Right atrium auricular region (tissue), 2 donors: ENCODE data around the gene TBATA. TPM values are rescaled to one million over a fixed set of nuclear protein-coding genes. Genes with fewer than 3 reads are reported as not detected.
A peak's percentile ranks its signal among the peaks of the same experiment; 100 is the strongest.

Experiments used
- DNase-seq: peaks from one replicate; pipeline ENCODE4 v3.0.0-alpha.2; 2019; ENCODE audit warnings: low spot score
- H3K27ac ChIP-seq, 2 donors: fragments of 200-600 bp; sonication (generic); 1 replicate in 1 of 2; 2 replicates in 1 of 2; pipeline ENCODE4 v1.5.1; 2016 to 2019
- H3K27me3 ChIP-seq, 2 donors: fragments of 200-600 bp; sonication (generic); one replicate each; pipeline versions ENCODE4 v1.5.1 to v1.6.0; 2017 to 2019
- H3K36me3 ChIP-seq: fragments of 200-600 bp; sonication (generic); one replicate; pipeline ENCODE4 v1.5.1; 2016
- H3K4me1 ChIP-seq, 2 donors: fragments of 200-600 bp; sonication (generic); one replicate each; pipeline versions ENCODE4 v1.5.1 to v1.6.0; 2017 to 2019
- H3K4me3 ChIP-seq, 2 donors: fragments of 200-600 bp; sonication (generic); 1 replicate in 1 of 2; 2 replicates in 1 of 2; pipeline ENCODE4 v1.5.1; 2017 to 2019; ENCODE audit warnings: mild to moderate bottlenecking in 1 of 2, moderate library complexity in 1 of 2
- H3K9me3 ChIP-seq, 2 donors: fragments of 200-600 bp; sonication (generic); one replicate each; pipeline ENCODE4 v1.5.1; 2019
- CTCF ChIP-seq, 2 donors: fragments of 200-600 bp; sonication (generic); IDR thresholded peaks; one replicate each; pipeline ENCODE4 v1.5.1; 2019; ENCODE audit warnings: antibody characterized with exemption in 2 of 2
- total RNA-seq, 2 donors: library from RNA; depleted of rRNA; stranded (reverse); fragments of >200 nt; gene quantifications; one replicate each; pipeline ENCODE4 v1.1.0, GENCODE V29; 2016

Gene TBATA
- total RNA-seq, 2 donors from 2014 or later = not detected

GRCh38 chr10:70822076-70822820, 37.1 kb upstream of the TBATA start:
- Histone ChIP-seq H3K4me3 (no peak overlapping the region), H3K4me1 (no peaks in the 10 kb centered on the region), H3K27me3 (no peaks in the 10 kb centered on the region), H3K9me3 (no peaks in the 10 kb centered on the region), H3K36me3 (peaks cover 19% of the 10 kb centered on the region), H3K27ac (no peak overlapping the region)
- no peak for TF ChIP-seq CTCF (IDR thresholded peaks at IDR 0.05)
- no peak for DNase-seq

- peaks cover 17% of the 10 kb centered on the region for H3K36me3 ChIP-seq
Observed at GRCh38 chr10:70820976-70821750, 36.0 kb upstream of the TBATA start.

GRCh38 chr10:70816220-70816894, 31.2 kb upstream of the TBATA start:
- Histone ChIP-seq H3K4me3 (peak overlapping the region; percentile 72 to 91), H3K4me1 (peaks cover 0 to 16% of the 10 kb centered on the region in 2 donors), H3K36me3 (peaks cover 13% of the 10 kb centered on the region), H3K9me3 (no peaks in the 10 kb centered on the region), H3K27ac (peak overlapping the region; percentile 89 to 93), H3K27me3 (no peaks in the 10 kb centered on the region)
- peak; percentile 64 for DNase-seq
- TF ChIP-seq CTCF (IDR thresholded peaks at IDR 0.05) = no peak

More at GRCh38 chr10:70820976-70821750, 36.0 kb upstream of the TBATA start:
- Histone ChIP-seq H3K27ac (no peak overlapping the region), H3K27me3 (no peaks in the 10 kb centered on the region), H3K4me3 (no peak overlapping the region), H3K4me1 (peaks cover 0 to 10% of the 10 kb centered on the region in 2 donors), H3K9me3 (no peaks in the 10 kb centered on the region)
- no peak for DNase-seq
- no peak for TF ChIP-seq CTCF (IDR thresholded peaks at IDR 0.05)

- Histone ChIP-seq H3K36me3 (peaks cover 6% of the 10 kb centered on the region), H3K4me1 (peaks cover 0 to 16% of the 10 kb centered on the region in 2 donors), H3K9me3 (no peaks in the 10 kb centered on the region), H3K4me3 (peak within 1 kb of the TSS; percentile 72 to 91), H3K27ac (peak within 1 kb of the TSS; percentile 89 to 93), H3K27me3 (no peaks in the 10 kb centered on the region)
- peak; percentile 98 to 99 for TF ChIP-seq CTCF (IDR thresholded peaks at IDR 0.05)
- DNase-seq = peak; percentile 80
Observed at GRCh38 chr10:70815504-70816219, 30.5 kb upstream of the TBATA start, which contains the start of gene SGPL1. SGPL1 (plus strand) TSS chr10:70815948; CDS start chr10:70816854, 906 bp downstream.

- H3K9me3 ChIP-seq = no peaks in the 10 kb centered on the region
- no peaks in the 10 kb centered on the region for H3K36me3 ChIP-seq
- DNase-seq = no peak
- no peaks in the 10 kb centered on the region for H3K27me3 ChIP-seq
- no peak overlapping the region for H3K27ac ChIP-seq
- H3K4me3 ChIP-seq = no peak overlapping the region
- no peak for TF ChIP-seq CTCF (IDR thresholded peaks at IDR 0.05)
- H3K4me1 ChIP-seq = peaks cover 0 to 16% of the 10 kb centered on the region in 2 donors
Observed at GRCh38 chr10:70814126-70814525, 28.9 kb upstream of the TBATA start.
